Fibroblast of lung (primary cell): ENCODE measurements around the gene AKNA. TPM values are rescaled to one million over a fixed set of nuclear protein-coding genes. Genes with fewer than 3 reads are reported as not detected.

Source experiments
- DNase-seq, 2 donors: peaks; one replicate each; pipeline versions ENCODE4 v3.0.0 to v3.0.0-alpha.2; 2010; ENCODE audit warnings: low read depth in 2 of 2
- H2AFZ ChIP-seq: 2 replicates; pipeline ENCODE4 v1.5.1; 2012; ENCODE audit warnings: low read length, control low read depth, inconsistent platforms
- H3K27ac ChIP-seq: 2 replicates; pipeline ENCODE4 v1.5.1; 2011; ENCODE audit warnings: low read length, control low read depth; ENCODE audit not compliant: insufficient read depth
- H3K27me3 ChIP-seq: 2 replicates; pipeline ENCODE4 v1.5.1; 2011; ENCODE audit warnings: mild to moderate bottlenecking, low read length; ENCODE audit not compliant: control insufficient read depth, insufficient read depth
- H3K36me3 ChIP-seq: 2 replicates; pipeline ENCODE4 v1.5.1; 2011; ENCODE audit warnings: low read length; ENCODE audit not compliant: control insufficient read depth, insufficient read depth
- H3K4me1 ChIP-seq: 2 replicates; pipeline ENCODE4 v1.5.1; 2011; ENCODE audit warnings: low read length; ENCODE audit not compliant: control insufficient read depth, insufficient read depth; ENCODE audit errors: extremely low read depth
- H3K4me2 ChIP-seq: 2 replicates; pipeline ENCODE4 v1.5.1; 2011; ENCODE audit warnings: low read length, control low read depth; ENCODE audit not compliant: insufficient read depth; ENCODE audit errors: extremely low read depth
- H3K4me3 ChIP-seq, 4 experiments: fragments of 200-600 bp in 1 of 4; sonication (generic) in 1 of 4; replicated peaks in 1 of 4; 2 replicates each; pipeline ENCODE4 v1.5.1; 2011 to 2016; ENCODE audit warnings: low read length in 4 of 4, low read depth in 3 of 4, mild to moderate bottlenecking in 3 of 4, control low read depth in 2 of 4, inconsistent platforms in 1 of 4, mixed read lengths in 1 of 4; ENCODE audit not compliant: insufficient read depth in 1 of 4; ENCODE audit errors: control extremely low read depth in 1 of 4
- H3K79me2 ChIP-seq: 2 replicates; pipeline ENCODE4 v1.5.1; 2012; ENCODE audit warnings: mild to moderate bottlenecking, low read length, inconsistent platforms; ENCODE audit not compliant: control insufficient read depth, insufficient read depth
- H3K9ac ChIP-seq: 2 replicates; pipeline ENCODE4 v1.5.1; 2011; ENCODE audit warnings: mild to moderate bottlenecking, low read length, control low read depth; ENCODE audit not compliant: insufficient read depth
- H3K9me3 ChIP-seq: 2 replicates; pipeline ENCODE4 v1.5.1; 2012; ENCODE audit warnings: low read depth, low read length; ENCODE audit not compliant: control insufficient read depth, insufficient read depth
- H4K20me1 ChIP-seq: 2 replicates; pipeline ENCODE4 v1.5.1; 2011; ENCODE audit warnings: low read length; ENCODE audit not compliant: control insufficient read depth, insufficient read depth; ENCODE audit errors: extremely low read depth
- EZH2 ChIP-seq: IDR thresholded peaks from 2 replicates; pipeline ENCODE4 v1.5.1; 2012; ENCODE audit warnings: low read length, control low read depth, mild to moderate bottlenecking; ENCODE audit errors: missing control alignments
- polyA plus RNA-seq, 2 donors: library from polyadenylated mRNA; depleted of rRNA in 1 of 2; stranded (reverse) in 1 of 2; unstranded in 1 of 2; fragments of >200 nt; gene quantifications; 2 replicates each; pipeline ENCODE4 v1.2.1, GENCODE V29; 2011 to 2012; ENCODE audit warnings: missing spikeins in 1 of 2
- total RNA-seq: library from RNA; depleted of rRNA; stranded (reverse); fragments of >200 nt; gene quantifications from 2 replicates; pipeline ENCODE4 v1.2.1, GENCODE V29; 2014
- TF ChIP-seq, protein P1 (sequence below), 2 donors: IDR thresholded peaks in 1 of 2; conservative IDR thresholded peaks in 1 of 2; 1 replicate in 1 of 2; 2 replicates in 1 of 2; pipeline ENCODE4 v1.5.1; 2011 to 2012; ENCODE audit warnings: low read length in 2 of 2, control low read depth in 1 of 2, inconsistent platforms in 1 of 2, low read depth in 1 of 2, mild to moderate bottlenecking in 1 of 2

AKNA gene
- total and polyA plus RNA-seq, 2 donors (not counting 1 experiment from before 2014, with no cell fraction given): 5.6 to 19.3 TPM

DNA sequence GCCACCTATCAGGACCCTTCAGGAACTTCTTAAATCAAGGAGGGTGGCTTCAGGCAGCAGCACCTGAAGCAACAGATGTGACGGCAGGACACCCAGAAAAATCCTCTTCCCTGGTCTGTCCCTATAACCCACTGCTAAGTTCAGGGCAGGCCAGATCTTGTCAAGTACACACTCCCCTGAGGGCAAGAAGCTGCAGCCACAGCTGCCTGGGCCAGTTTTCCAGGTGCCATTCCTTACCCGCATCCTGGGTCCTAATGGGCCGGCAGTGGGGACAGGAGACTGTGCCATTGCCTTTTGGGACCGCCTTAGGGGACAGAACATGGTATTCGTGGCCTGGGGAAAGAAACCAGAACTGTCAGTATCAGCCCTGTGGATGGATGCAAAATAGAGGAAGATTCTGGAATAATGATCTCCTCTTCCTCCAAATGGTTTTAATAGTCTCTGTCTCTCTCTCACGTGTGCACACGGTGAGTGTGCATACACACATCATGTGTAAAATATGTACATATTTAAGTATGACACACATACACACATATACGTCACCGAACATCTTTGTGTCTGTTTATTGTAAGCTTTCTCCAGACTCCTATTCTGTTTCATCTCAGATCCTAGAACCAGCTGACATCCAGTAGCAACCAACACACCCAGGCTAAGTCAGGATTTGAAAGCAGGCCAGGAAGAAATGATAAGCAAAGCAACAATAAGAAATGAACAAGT lies 44.2 kb downstream of the AKNA start:
- Histone ChIP-seq H4K20me1 (no peaks in the 10 kb centered on the region), H3K79me2 (no peaks in the 10 kb centered on the region), H3K9me3 (no peaks in the 10 kb centered on the region), H2AFZ (no peak overlapping the region), H3K9ac (no peak overlapping the region), H3K4me3 (no peak overlapping the region), H3K36me3 (peaks cover 22% of the 10 kb centered on the region), H3K27ac (no peak overlapping the region), H3K27me3 (no peaks in the 10 kb centered on the region), H3K4me2 (no peak overlapping the region), H3K4me1 (peaks cover 4% of the 10 kb centered on the region)
- DNase-seq: no peak
- TF ChIP-seq, protein P1, sequence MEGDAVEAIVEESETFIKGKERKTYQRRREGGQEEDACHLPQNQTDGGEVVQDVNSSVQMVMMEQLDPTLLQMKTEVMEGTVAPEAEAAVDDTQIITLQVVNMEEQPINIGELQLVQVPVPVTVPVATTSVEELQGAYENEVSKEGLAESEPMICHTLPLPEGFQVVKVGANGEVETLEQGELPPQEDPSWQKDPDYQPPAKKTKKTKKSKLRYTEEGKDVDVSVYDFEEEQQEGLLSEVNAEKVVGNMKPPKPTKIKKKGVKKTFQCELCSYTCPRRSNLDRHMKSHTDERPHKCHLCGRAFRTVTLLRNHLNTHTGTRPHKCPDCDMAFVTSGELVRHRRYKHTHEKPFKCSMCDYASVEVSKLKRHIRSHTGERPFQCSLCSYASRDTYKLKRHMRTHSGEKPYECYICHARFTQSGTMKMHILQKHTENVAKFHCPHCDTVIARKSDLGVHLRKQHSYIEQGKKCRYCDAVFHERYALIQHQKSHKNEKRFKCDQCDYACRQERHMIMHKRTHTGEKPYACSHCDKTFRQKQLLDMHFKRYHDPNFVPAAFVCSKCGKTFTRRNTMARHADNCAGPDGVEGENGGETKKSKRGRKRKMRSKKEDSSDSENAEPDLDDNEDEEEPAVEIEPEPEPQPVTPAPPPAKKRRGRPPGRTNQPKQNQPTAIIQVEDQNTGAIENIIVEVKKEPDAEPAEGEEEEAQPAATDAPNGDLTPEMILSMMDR (conservative IDR thresholded peaks at IDR 0.05 in 1 of 2, IDR thresholded peaks at IDR 0.05 in 1 of 2; ENCODE audit: low read depth in 1 of 2, low read length in 2 of 2): no peak
- TF ChIP-seq EZH2: no peak

DNA sequence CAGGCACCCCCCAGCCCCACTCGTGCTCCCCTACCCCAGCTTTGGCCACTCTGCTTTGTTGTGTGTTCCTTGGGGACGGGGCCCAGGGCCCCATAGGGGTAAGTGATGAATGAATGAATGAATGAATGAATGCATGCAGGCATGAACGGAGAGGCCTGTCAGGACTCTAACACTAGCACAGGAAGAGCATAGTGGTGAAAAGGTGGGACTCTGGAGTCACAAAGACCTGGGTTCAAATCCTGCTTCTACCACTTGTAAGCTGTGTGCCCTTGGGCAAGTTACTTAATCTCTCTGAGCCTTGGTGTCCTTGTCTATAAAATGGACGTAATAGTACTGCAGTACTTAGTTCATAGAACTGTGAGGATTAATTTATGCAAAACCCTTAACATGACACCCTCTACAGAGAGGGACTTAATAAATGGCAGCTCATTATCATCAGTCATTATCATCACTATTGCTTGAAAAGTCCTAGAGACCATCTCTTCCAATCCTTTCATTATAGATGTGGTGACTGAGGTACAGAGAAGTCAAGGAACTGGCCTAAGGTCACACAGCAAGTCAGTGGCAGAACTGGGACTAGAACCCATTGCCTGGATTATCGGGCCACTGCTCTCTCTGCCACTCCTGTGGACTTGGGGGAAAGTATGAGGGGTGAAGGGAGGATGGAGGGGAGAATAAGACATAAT lies 44.9 kb downstream of the AKNA start:
- Histone ChIP-seq H3K4me1 (no peaks in the 10 kb centered on the region), H3K27ac (no peak overlapping the region), H4K20me1 (no peaks in the 10 kb centered on the region), H3K9me3 (no peaks in the 10 kb centered on the region), H3K27me3 (no peaks in the 10 kb centered on the region), H3K79me2 (no peaks in the 10 kb centered on the region), H3K9ac (no peak overlapping the region), H3K4me3 (no peak overlapping the region), H3K4me2 (no peak overlapping the region), H3K36me3 (peaks cover 22% of the 10 kb centered on the region), H2AFZ (no peak overlapping the region)
- TF ChIP-seq EZH2: no peak
- TF ChIP-seq, protein P1 (conservative IDR thresholded peaks at IDR 0.05 in 1 of 2, IDR thresholded peaks at IDR 0.05 in 1 of 2; ENCODE audit: low read depth in 1 of 2, low read length in 2 of 2): no peak
- no peak for DNase-seq

DNA sequence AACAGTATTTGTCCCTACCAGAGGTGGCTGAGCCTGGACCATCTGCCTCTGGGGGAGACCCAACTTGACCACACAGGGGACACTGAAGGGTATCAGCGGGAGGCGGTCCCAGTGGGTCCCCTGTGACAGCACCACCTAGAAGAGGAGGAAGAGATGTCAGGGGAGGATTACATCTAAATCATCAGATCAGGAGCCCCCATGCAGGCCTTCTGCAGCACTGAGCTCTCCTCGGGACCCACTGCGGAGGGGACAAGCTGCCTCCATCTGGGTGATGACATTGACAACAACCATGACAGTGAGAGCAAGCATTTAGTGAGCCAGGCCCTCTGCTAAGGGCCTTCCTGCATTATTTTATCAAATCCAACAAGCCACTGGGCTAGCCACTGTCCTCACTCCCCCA lies 45.8 kb downstream of the AKNA start:
- no peak for TF ChIP-seq EZH2
- TF ChIP-seq, protein P1 (conservative IDR thresholded peaks at IDR 0.05 in 1 of 2, IDR thresholded peaks at IDR 0.05 in 1 of 2; ENCODE audit: low read depth in 1 of 2, low read length in 2 of 2): no peak
- Histone ChIP-seq H3K27me3 (no peaks in the 10 kb centered on the region), H3K9me3 (no peaks in the 10 kb centered on the region), H3K4me1 (no peaks in the 10 kb centered on the region), H3K27ac (no peak overlapping the region), H4K20me1 (no peaks in the 10 kb centered on the region), H2AFZ (no peak overlapping the region), H3K79me2 (no peaks in the 10 kb centered on the region), H3K4me2 (no peak overlapping the region), H3K36me3 (peaks cover 24% of the 10 kb centered on the region), H3K4me3 (no peak overlapping the region), H3K9ac (no peak overlapping the region)
- no peak for DNase-seq
